Panc1 (cell line): ENCODE measurements around the gene NRBF2.

Experiments used
- CTCF ChIP-seq: fragments of 450-650 bp; IDR thresholded peaks from 2 replicates; pipeline ENCODE4 v1.5.1; 2017; ENCODE audit warnings: mild to moderate bottlenecking
- REST ChIP-seq, 2 experiments: IDR thresholded peaks; 2 replicates each; pipeline ENCODE4 v1.6.1; 2011 to 2012; ENCODE audit warnings: low read depth in 2 of 2, control low read depth in 1 of 2, low read length in 1 of 2, mild to moderate bottlenecking in 1 of 2, moderate library complexity in 1 of 2; ENCODE audit not compliant: insufficient read depth in 1 of 2
- SIN3A ChIP-seq: IDR thresholded peaks from 2 replicates; pipeline ENCODE4 v1.6.1; 2012; ENCODE audit warnings: low read depth, mild to moderate bottlenecking, low read length, moderate library complexity, borderline replicate concordance; ENCODE audit not compliant: insufficient read depth

- no peak for TF ChIP-seq SIN3A
- TF ChIP-seq REST (IDR thresholded peaks at IDR 0.05; ENCODE audit: insufficient read depth in 1 of 2, low read depth in 2 of 2, low read length in 1 of 2) = no peak
- TF ChIP-seq CTCF = no peak
Observed at GRCh38 chr10:63094405-63094804, 38.7 kb upstream of the NRBF2 start.
